HepG2 (cell line): ENCODE measurements around the gene KIF1C. TPM values are rescaled to one million over a fixed set of nuclear protein-coding genes. Genes with fewer than 3 reads are reported as not detected.

Experiments used
- AKNA ChIP-seq: sonication (generic); formaldehyde crosslinking; IDR thresholded peaks from 2 replicates; pipeline ENCODE4 v1.4.0; 2020; ENCODE audit warnings: missing genetic modification reagents, borderline replicate concordance
- BORCS8-MEF2B ChIP-seq: sonication (generic); formaldehyde crosslinking; IDR thresholded peaks from 2 replicates; pipeline ENCODE4 v1.8.0; 2022; ENCODE audit warnings: mild to moderate bottlenecking, missing genetic modification reagents
- CCDC6 ChIP-seq: sonication (generic); formaldehyde crosslinking; IDR thresholded peaks from 2 replicates; pipeline ENCODE4 v1.8.1; 2022; ENCODE audit warnings: mild to moderate bottlenecking, missing genetic modification reagents, moderate library complexity
- GABPA ChIP-seq, 2 experiments: IDR thresholded peaks; 2 replicates each; pipeline ENCODE4 v1.6.1; 2011 to 2016; ENCODE audit warnings: low read depth in 2 of 2, low read length in 1 of 2, missing biosample characterization in 1 of 2, missing genetic modification characterization in 1 of 2
- GFI1 ChIP-seq: sonication (generic); formaldehyde crosslinking; IDR thresholded peaks from 2 replicates; pipeline ENCODE4 v1.5.0; 2020; ENCODE audit warnings: missing genetic modification reagents, mild to moderate bottlenecking, borderline replicate concordance
- MYC ChIP-seq: sonication (generic); formaldehyde crosslinking; IDR thresholded peaks from 2 replicates; pipeline ENCODE4 v1.9.0; 2021; ENCODE audit warnings: missing genetic modification reagents, borderline replicate concordance
- MYNN ChIP-seq: sonication (generic); formaldehyde crosslinking; IDR thresholded peaks from 2 replicates; pipeline ENCODE4 v1.4.0; 2020; ENCODE audit warnings: mild to moderate bottlenecking, low read depth, missing genetic modification reagents
- POGZ ChIP-seq: sonication (generic); formaldehyde crosslinking; IDR thresholded peaks from 2 replicates; pipeline ENCODE4 v1.4.0; 2020; ENCODE audit warnings: mild to moderate bottlenecking, missing genetic modification reagents
- REXO4 ChIP-seq: sonication (generic); formaldehyde crosslinking; IDR thresholded peaks from 2 replicates; pipeline ENCODE4 v1.8.0; 2022; ENCODE audit warnings: missing genetic modification reagents, mild to moderate bottlenecking, borderline replicate concordance
- ZNF225 ChIP-seq: sonication (generic); formaldehyde crosslinking; IDR thresholded peaks from 2 replicates; pipeline ENCODE4 v1.4.0; 2020; ENCODE audit warnings: mild to moderate bottlenecking, missing genetic modification reagents
- ZNF251 ChIP-seq: sonication (generic); formaldehyde crosslinking; IDR thresholded peaks from 2 replicates; pipeline ENCODE4 v1.9.0; 2021; ENCODE audit warnings: mild to moderate bottlenecking, missing genetic modification reagents
- ZNF296 ChIP-seq: sonication (generic); formaldehyde crosslinking; conservative IDR thresholded peaks from 2 replicates; pipeline ENCODE4 v1.5.0; 2020; ENCODE audit warnings: mild to moderate bottlenecking, missing genetic modification reagents
- ZNF354B ChIP-seq: sonication (generic); formaldehyde crosslinking; IDR thresholded peaks from 2 replicates; pipeline ENCODE4 v1.8.0; 2022; ENCODE audit warnings: mild to moderate bottlenecking, missing genetic modification reagents
- ZNF556 ChIP-seq: sonication (generic); formaldehyde crosslinking; IDR thresholded peaks from 2 replicates; pipeline ENCODE4 v1.4.0; 2020; ENCODE audit warnings: mild to moderate bottlenecking, missing genetic modification reagents, borderline replicate concordance
- ZNF720 ChIP-seq: sonication (generic); formaldehyde crosslinking; IDR thresholded peaks from 2 replicates; pipeline ENCODE4 v1.4.0; 2020; ENCODE audit warnings: missing genetic modification reagents
- ZNF780A ChIP-seq: sonication (generic); formaldehyde crosslinking; IDR thresholded peaks from 2 replicates; pipeline ENCODE4 v1.8.0; 2022; ENCODE audit warnings: mild to moderate bottlenecking, missing genetic modification reagents, moderate library complexity
- ZNF816 ChIP-seq: sonication (generic); formaldehyde crosslinking; IDR thresholded peaks from 2 replicates; pipeline ENCODE4 v1.8.0; 2022; ENCODE audit warnings: missing genetic modification reagents, mild to moderate bottlenecking, borderline replicate concordance
- polyA plus RNA-seq, 8 experiments: library from polyadenylated mRNA; depleted of rRNA in 3 of 8; stranded (reverse) in 7 of 8; unstranded in 1 of 8; fragments of >200 nt; fragmentation: Illumina TruSeq in 4 of 8; extraction: Trizol in 4 of 8; gene quantifications; 2 replicates each; pipeline versions ENCODE4 v1.2.1 to v1.2.3, GENCODE V29; 2011 to 2016; ENCODE audit warnings: low read depth in 4 of 8, missing spikeins in 1 of 8, mixed read lengths in 1 of 8; ENCODE audit not compliant: insufficient read depth in 1 of 8
- total RNA-seq, 5 experiments: library from RNA; depleted of rRNA; stranded (reverse); fragments of >200 nt; fragmentation: Illumina TruSeq; extraction: Trizol; gene quantifications; 2 replicates each; pipeline ENCODE4 v1.2.3, GENCODE V29; 2016; ENCODE audit warnings: low read depth in 1 of 5
- TF ChIP-seq, protein P1 (sequence below): sonication (generic); formaldehyde crosslinking; IDR thresholded peaks from 2 replicates; pipeline ENCODE4 v1.5.1; 2020; ENCODE audit warnings: missing genetic modification reagents, mild to moderate bottlenecking, borderline replicate concordance
- TF ChIP-seq, protein P2 (sequence below): sonication (generic); formaldehyde crosslinking; IDR thresholded peaks from 2 replicates; pipeline ENCODE4 v1.9.0; 2021; ENCODE audit warnings: missing genetic modification reagents, borderline replicate concordance
- TF ChIP-seq, protein P3 (sequence below): IDR thresholded peaks from 2 replicates; pipeline ENCODE4 v1.6.1; 2012; ENCODE audit warnings: inconsistent platforms

KIF1C gene
- total and polyA plus RNA-seq, 2 of the 13 experiments (the other 11 are each of a cell fraction or from before 2014, with no cell fraction given), result 70.0 to 104 TPM

GRCh38 chr17:4948166-4948930 lies 49.4 kb upstream of the KIF1C start, which contains the start of gene PFN1 (continued):
- TF ChIP-seq CCDC6 (CRISPR knock-in tag) (peak; percentile 89), ZNF556 (CRISPR knock-in tag) (peak; percentile 83), ZNF780A (CRISPR knock-in tag) (0 out of 2 replicates have a peak, but pooled peaks have one; percentile 14), ZNF816 (CRISPR knock-in tag) (peak; percentile 51; the same call in 1 of the 2 replicates), ZNF296 (CRISPR knock-in tag) (no peak), POGZ (0 out of 2 replicates have a peak, but pooled peaks have one; percentile 6), GFI1 (CRISPR knock-in tag) (0 out of 2 replicates have a peak, but pooled peaks have one; percentile 17), ZNF225 (CRISPR knock-in tag) (peak; percentile 47; the same call in 1 of the 2 replicates), ZNF251 (no peak), REXO4 (no peak), MYC (CRISPR knock-in tag) (peak; percentile 57; the same call in 1 of the 2 replicates), ZNF720 (CRISPR knock-in tag) (no peak), MYNN (CRISPR knock-in tag) (0 out of 2 replicates have a peak, but pooled peaks have one; percentile 59), GABPA (IDR thresholded peaks at IDR 0.05; ENCODE audit: low read depth, low read length) (peak; percentile 56), GABPA (CRISPR knock-in tag; IDR thresholded peaks at IDR 0.05; ENCODE audit: low read depth) (peak; percentile 68), ZNF354B (CRISPR knock-in tag) (0 out of 2 replicates have a peak, but pooled peaks have one; percentile 38), AKNA (CRISPR knock-in tag) (no peak), BORCS8-MEF2B (CRISPR knock-in tag) (peak; percentile 62; the same call in 1 of the 2 replicates)
- TF ChIP-seq, protein P1, sequence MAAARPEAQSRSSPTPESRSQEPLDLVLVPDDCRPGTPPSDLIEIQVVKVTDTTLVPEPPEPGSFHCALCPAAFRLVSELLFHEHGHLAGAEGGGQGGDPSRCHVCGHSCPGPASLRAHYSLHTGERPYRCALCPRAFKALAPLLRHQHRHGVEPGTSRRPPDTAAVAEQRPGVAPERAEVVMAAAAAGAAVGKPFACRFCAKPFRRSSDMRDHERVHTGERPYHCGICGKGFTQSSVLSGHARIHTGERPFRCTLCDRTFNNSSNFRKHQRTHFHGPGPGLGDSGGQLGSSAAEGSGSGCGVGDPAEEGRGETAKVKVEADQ, result no peak
- TF ChIP-seq, protein P2, sequence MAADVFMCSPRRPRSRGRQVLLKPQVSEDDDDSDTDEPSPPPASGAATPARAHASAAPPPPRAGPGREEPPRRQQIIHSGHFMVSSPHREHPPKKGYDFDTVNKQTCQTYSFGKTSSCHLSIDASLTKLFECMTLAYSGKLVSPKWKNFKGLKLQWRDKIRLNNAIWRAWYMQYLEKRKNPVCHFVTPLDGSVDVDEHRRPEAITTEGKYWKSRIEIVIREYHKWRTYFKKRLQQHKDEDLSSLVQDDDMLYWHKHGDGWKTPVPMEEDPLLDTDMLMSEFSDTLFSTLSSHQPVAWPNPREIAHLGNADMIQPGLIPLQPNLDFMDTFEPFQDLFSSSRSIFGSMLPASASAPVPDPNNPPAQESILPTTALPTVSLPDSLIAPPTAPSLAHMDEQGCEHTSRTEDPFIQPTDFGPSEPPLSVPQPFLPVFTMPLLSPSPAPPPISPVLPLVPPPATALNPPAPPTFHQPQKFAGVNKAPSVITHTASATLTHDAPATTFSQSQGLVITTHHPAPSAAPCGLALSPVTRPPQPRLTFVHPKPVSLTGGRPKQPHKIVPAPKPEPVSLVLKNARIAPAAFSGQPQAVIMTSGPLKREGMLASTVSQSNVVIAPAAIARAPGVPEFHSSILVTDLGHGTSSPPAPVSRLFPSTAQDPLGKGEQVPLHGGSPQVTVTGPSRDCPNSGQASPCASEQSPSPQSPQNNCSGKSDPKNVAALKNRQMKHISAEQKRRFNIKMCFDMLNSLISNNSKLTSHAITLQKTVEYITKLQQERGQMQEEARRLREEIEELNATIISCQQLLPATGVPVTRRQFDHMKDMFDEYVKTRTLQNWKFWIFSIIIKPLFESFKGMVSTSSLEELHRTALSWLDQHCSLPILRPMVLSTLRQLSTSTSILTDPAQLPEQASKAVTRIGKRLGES (CRISPR knock-in tag), result no peak; the same call in 1 of the 2 replicates
- TF ChIP-seq, protein P3, sequence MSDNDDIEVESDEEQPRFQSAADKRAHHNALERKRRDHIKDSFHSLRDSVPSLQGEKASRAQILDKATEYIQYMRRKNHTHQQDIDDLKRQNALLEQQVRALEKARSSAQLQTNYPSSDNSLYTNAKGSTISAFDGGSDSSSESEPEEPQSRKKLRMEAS, result peak; percentile 68; the same call in 1 of the 2 replicates
